Left renal cortex interstitium (tissue), 4 donors: ENCODE measurements around the gene STK10. TPM values are rescaled to one million over a fixed set of nuclear protein-coding genes. Genes with fewer than 3 reads are reported as not detected.
A peak's percentile ranks its signal among the peaks of the same experiment; 100 is the strongest.

ENCODE experiments used
- DNase-seq, 4 donors: peaks; one replicate each; pipeline ENCODE4 v3.0.0-alpha.2; 2013; ENCODE audit warnings: low read depth in 4 of 4, low spot score in 2 of 4, missing footprints in 1 of 4
- polyA plus RNA-seq, 4 donors: library from polyadenylated mRNA; unstranded; fragments of 120-200 nt; gene quantifications; one replicate each; pipeline ENCODE4 v1.2.1, GENCODE V29; 2013; ENCODE audit not compliant: insufficient read length in 4 of 4

STK10 gene
- polyA plus RNA-seq, 4 donors, result 12.9 to 22.2 (median 17.4) TPM

DNA sequence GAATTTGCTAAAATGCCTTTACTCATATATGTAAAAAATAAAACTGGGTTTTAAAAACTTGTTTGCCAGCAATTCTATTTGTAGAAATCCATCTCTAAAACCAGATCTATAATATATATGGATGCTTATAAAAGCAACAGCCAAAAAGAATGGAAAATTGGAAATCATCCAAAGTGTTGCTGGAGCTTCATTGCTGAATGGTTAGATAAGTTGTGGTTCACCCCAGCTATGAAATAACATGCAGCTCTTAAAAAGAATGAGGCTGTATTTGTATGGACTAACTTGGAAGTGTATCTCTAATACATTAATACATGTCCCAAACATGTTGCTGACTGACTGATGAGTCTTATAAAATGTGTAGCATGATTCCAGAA is 76.2 kb downstream of the STK10 start:
- no peak for DNase-seq

DNA sequence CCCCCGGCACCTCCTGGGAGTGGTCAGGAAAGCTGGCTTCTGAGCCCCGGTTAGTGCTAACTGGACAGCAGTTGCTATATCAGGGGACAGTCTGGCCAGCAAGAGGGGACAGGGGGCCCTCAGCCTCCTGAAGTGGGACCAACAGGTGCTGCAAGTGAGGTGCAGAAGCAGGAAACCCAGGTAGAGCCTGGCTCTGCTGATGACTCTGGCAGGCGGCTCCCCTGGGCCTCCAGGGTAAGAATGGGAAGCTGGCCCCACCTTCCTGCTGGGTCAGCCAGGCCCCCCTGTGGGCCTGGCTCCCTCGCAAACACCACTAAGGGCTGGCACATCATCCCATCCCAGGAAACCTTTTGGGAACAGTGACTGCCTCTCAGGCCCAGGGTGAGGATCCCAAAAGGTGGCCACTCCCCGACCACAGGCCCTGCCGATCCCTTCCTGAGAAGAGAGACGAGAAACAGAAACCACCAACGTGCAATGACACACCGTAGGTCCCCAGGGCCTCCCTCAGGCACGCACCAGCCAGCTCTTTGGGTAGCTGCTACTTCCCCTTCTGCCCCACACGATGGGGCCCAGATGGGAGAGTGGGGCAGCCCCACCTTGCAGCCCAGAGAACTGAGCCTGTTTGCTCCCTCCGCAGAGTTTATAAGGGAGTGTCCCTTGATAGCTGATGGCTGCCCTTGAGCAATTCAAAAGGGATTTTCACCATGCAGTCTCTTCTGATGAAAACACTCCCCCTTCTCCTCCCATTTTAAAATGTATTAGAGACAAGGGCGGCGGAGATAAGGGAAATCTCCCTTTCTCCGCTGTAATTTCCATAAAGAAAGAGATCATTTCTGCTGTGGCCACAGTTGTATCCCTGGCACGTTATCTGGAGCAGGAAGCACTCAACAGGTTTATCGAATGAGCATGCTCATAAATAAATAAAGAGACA is 76.8 kb downstream of the STK10 start:
- DNase-seq, result no peak

DNA sequence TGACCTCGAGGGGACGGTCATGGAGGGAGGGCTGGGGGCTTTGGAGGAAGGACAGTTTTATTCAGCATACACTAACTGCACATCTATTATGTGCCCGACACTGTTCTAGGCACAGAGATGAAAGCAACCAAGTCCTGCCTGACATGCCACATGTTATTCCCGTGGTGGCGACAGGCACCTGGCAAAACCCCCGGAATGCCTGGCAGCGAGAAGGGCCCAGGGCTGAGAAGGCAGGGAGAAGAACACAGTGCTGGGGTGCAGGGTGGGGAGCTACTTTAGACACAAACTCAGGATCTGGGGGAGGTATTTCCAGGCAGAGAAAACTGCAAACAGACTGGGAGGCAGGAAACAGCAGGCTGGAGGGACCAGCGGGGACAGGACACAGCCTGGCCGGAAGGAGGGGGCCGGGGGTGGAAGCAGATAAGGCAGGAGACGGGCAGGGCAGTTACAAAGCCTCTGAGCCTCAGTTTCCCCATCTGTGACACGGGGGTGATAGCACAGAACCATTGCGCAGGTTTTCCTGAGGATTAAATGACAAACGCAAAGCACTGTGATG is 77.7 kb downstream of the STK10 start:
- no peak for DNase-seq

DNA sequence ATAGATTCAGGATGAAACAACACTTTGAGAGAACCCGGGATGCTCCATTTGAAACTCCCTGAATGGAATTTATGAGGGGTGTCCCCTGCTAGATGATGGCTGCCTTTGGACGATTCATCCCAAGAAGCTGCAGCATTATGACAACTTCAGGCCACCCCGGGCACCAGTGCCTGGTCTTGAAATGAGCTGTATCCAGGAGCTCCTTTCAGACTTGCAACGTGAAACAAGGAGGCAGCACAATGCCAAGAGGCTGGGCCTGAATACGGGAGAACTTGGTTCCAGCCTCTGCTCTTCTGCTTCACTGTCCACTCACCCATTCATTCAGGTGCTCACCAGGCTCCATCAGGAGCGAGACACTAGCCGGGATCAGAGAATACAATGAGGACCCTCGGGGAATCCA is 78.3 kb downstream of the STK10 start:
- DNase-seq, result no peak

DNA sequence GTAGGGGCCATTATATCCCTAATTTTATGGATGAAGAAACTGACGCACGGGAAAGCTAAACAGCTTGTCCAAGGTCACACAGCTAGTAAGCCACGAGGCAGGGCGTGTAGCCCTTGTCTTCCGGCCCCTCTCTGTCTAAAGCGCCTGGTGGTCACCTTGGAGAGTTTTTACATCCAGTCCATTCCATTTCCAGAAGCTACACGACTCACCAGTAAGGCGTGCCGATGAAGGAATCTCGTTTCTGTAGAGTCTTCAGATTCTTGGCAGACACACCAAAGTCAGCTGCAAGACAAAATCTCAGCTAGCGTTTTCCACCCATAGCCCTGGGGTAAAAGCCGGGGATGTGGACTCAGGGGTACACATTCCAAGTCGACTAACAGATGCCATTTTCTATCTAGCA is 80.5 kb downstream of the STK10 start:
- no peak for DNase-seq

DNA sequence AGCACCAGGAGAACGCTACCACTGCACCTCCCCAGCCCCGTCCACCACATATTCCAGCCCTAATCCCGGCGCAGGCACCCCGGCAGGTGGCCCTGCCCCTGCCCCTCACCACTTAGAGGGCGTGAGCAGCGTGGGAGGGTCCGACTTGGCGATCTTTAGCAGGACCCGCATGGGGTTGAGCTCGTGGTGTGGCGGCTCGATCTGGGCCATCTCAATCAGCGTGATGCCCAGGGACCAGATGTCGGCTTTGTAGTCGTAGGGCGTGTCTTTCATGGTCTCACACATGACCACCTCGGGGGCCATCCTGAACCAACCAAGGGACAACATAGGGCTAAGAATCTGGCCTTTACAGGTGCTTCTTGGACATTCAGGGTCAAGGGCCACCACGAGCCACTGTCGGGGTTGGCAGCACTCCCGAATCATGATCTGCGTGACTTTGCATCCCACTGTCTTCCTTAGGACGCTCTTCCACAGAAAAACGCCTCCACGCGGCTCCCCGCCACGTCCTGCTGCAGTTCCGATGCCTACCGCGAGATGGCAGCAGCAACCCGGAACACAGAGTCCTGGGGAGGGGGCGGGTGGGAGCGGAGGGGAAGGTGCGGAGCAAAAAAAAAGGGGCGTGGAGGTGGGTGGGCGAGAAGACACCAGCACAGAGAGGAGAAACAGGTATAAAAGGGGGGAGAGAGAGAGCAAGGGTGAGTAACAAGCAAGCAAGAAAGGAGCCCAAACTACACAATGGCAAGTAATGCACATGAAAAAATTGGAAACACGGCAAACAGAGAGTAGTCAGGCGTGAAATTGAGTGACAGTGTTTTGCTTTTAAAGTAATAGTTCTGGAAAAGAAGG is 81.3 kb downstream of the STK10 start:
- DNase-seq, result peak in 2 of 4 donors; percentile 61 to 63

DNA sequence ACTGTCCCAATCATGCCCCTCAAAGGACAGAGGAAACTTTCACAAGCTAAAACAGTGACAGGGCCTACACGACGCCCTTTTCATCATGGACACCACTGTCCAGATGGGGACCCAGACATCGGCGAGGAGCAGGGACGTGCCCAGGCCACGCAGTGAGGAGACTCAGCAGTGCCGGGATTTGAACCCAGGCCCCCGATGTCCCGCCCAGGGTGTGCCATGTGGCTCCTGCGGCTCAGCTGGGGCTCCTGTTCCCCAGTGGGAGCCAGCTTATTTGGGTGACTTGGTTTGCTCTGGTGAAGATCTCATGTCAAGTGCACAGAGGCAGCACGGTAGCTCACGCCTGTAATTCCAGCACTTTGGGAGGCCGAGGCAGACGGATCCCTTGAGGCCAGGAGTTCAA is 82.2 kb downstream of the STK10 start:
- no peak for DNase-seq

DNA sequence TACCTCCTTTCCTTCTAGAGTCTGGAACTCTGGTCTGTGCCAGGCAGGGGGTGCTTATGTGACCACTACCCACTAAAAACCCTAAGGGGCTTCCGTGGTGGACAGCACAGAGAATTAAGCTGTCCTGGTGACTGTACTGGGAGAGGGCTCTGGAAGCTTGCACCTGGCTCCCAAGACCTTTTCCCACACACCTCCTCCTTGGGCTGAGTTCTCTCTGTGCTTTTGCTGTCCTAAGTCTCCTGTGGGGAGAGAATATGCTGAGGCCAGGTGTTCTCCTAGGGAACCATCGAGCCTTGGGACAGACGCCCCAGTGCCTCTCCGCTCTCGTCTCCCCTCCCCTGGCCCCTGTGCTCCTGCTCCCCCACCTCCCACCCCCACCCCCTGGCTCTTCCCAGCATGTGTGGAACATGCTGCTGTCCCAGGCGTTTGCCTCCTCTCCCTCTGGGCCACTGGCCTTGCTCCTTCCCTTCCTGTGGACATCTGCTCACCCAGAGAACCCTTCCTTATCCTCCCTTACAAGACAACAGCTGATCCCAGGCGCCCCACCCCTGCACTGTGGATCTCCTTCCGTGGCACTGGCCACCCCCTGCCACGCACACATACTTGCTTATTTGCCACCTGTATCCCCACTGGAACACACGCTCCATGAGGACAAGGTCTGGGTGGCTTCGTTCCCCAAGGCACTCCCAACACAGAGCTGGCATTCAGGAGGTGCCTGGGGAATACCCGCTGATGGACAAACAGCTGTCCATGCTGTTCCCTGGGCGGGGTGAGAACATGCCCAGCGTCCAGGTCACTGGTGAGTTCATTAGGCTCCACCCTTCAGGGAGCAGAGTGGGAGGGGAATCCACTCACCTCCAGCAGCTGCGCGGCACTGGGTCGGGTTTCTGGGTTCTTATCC is 83.0 kb downstream of the STK10 start:
- DNase-seq, result no peak

DNA sequence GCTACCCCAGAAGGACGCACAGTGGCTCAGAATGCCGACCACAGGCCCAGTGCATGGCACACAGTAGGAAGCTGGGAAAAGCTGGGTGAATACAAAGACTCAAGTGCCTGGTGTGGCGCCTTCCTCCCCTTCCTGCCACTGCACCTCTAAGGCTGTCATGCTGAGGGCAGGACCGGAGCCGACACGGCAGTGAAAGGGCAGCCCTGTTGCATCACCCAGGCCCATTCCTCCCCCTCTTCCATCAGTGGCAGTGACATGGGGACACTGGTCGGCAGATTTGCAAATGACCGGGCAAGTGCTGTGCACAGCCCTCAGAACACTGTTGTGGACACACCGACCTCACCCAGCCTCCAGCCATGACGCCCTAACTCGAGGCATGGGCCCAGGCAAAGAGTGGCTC is 84.0 kb downstream of the STK10 start:
- DNase-seq, result no peak

DNA sequence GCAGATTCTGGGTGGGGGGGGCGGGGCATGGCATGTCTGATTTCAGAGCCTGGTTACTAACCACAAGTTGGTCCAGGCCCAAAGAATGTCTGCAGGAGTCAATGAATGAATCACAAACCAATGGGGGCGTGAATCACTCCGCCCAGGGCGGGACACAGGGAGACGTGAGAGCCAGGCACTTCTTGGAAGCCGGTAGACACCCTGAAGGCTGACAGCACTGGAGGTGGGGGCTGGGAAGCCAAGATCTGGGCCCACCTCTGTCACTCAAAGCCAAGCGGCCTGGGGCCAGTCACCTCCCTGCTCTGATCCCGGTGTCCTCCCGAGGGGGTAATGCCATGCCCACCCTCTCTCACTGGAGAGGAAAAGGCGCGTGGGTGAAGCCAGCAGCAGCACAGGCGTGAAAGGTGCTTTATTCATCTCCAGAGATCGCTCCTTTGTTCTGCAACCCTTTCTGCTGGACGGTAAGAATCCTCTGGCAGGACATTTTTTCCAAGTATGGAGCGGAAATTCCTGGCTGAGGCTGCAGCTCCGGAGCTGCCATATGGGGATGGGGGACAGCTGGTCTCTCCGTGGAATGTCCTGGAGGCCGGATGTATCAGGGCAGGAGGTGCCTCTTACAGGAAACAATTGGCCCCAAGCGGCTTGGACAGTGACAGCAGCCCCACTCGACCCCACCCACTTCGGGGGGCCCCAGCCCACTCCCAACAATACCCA is 85.0 kb downstream of the STK10 start:
- peak in 2 of 4 donors; percentile 59 to 65 for DNase-seq

DNA sequence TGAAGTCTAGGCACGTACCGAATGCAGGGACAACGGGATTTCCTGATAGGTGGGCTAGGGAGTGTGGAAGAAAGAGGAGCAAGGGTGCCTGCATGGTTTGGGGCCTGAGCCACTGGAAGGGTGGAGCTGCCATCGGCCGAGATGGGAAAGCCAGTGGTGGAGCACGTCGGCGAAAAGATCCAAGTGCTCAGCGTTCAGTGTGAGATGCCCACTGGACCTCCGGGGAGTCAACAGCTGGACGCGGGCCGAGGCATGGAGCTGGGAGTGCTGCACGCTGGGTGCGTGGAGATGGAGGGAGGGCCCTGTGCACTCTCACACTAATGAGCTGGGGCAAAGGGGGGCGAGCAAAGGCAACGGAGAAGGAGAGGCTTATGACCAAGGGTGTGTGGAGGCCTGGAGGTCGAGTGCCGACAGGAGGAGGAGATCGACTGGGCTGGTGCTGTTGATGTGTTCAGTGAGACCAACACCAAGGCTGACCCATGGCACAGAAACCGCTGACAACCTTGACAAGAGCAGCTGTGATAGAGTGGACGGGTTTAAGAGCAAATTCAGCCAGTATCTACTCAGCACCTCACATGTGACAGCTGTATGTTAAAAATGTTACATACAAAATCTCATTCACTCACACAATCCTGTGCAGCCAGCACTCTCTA is 85.7 kb downstream of the STK10 start:
- no peak for DNase-seq

DNA sequence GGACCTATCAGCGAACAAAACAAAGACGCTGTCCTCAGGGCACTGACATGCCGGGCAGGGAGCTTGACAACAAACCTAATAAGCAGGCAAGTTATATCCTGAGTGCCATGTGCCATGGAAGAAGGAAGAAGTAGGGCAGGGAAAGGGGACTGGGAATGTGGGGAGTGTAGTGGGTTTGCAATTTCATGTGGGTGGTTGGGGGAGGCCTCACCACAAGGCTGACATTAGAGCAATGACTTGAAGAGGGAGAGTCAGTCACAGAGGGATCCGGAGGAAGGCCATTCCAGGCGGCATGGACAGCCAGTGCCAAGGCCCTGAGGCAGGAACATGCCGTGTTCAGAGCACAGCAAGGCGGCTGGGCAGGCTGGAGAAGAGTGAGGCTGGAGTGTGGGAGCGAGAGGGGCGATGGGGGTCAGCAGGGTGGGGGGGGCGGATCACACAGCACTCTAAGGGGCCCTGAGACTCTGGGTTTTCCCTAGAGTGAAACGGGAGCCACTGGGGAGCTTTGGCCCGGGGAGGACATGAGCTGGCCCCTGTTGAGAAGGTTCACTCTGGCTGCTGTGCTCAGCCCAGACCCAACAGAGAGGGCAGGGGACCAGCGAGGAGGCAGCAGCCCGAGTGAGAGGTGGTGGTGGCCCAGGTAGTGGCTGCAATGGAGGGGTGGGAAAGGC is 86.3 kb downstream of the STK10 start:
- DNase-seq, result no peak

DNA sequence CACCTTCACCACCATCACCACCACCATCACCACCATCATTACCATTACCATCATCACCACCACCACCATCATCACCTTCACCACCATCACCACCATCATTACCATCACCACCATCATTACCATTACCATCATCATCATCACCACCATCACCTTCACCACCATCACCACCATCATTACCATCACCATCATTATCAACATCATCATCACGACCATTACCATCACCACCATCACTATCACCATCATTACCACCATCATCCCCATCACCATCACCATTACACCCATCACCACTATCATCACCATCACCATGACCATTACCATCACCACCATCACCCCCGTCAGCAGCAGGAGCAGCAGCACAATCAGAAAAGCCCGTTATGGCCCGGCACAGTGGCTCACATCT is 89.1 kb downstream of the STK10 start:
- no peak for DNase-seq

DNA sequence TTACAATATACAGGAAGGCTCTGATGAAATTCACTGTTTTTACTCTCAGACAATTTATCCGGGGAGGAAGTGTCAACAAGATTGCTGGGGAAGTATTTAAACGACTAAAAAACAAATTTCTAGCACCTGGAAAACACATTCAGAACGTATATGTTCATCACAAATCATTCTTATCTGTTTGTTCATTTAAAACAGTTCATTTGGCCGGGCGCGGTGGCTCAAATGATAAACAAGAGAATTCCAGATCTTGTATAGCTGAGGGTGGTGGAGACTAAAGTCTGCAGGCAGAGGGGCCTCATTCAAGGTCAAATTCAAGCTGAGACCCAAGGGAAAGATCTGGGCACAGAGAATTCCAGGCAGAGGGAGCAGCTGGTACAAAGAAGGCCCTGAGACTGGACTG is 90.0 kb downstream of the STK10 start:
- DNase-seq, result no peak

DNA sequence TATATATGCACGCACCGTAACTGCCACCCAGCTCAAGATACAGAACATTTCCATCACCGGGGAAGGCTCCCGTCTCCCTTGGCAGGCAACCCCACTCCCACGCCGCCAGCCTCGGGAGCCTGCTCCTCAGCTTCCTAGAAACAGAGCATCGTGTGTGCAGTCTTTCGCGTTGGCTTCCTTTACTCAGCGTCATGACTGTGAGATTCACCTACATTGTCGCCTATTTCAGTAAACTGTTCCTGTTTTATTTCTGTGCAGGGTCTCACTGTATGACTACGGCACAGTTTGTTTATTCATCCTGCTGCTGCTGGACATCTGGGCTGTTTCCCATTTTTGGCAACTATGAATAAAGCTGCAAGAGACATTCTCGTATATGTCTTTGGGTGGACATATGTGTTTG is 90.7 kb downstream of the STK10 start:
- DNase-seq, result no peak

DNA sequence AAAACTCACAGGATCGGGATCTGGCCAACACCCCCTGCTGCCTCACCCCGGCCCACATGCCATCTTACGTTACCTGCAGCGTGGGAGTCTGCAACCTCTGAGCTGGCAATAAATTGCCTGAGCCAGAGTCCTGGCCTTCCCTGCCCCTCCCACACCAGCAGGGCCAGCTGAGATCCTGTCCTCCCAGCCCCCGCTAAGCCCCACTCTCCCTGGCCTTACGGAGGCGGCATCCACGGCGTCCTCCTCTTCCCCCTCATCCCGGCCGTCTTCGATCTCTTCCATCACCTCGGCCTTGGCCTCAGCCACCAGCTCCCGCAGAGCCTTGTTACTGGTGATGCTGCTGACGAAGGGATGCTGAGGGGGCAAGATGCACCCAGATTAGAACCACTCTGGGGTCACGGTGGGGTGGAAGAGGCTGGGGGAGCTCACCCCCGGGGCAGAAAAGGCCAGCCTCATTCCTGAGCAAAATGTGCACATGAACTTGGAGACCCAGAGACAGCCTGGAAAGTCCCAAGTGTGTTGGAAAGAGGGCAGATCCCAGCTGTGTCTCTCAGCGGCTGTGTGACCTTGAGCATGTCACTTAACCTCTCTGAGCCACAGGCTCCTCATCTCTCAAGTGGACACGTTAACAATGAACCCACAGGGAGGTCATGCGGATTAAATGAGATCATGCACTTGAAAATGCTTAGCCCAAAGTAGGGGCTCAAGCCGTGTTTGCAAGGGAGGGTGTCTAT is 91.7 kb downstream of the STK10 start:
- no peak for DNase-seq

DNA sequence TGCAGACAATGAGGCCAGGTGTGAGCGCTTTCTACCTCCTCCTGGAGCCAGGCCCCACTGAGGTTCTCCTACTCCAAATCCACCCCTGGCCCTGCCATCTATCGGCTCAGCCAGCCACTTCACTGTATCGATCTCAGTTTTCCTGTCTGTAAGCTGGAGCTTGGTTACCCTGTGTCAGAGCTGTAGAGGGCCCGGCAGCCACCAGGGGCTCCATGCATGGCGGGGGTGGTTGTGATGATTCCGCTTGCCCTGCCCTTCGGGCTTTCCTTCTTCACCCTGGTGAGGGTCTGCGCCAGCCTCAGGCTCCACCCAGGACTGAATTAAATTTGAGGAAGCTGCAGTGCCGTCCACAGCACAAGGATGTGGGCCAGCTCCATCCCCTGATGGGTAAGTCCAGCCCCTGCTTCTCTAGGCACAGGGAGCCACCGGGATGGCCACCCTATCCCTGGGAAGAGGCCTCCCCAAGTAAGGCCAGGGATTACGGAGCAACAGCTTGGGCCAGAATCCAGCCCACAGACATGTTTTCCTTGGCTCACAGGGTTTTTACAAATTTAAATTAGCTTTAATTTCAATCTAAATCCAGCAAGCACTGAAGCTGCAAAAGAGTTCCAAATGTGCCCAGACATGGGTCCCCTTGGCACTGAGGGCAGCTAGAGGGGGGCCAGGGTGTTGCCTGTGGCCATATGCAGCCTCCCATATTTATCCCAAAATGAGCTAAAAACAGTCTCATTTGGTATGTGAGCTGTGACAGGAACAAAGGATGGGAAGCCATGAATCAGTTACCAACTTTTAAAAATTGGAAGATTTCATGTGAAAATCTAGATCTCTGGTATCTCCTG is 92.4 kb downstream of the STK10 start:
- DNase-seq, result no peak
